ENCODE data around the gene PLA1A.

The PLA1A gene

DNA sequence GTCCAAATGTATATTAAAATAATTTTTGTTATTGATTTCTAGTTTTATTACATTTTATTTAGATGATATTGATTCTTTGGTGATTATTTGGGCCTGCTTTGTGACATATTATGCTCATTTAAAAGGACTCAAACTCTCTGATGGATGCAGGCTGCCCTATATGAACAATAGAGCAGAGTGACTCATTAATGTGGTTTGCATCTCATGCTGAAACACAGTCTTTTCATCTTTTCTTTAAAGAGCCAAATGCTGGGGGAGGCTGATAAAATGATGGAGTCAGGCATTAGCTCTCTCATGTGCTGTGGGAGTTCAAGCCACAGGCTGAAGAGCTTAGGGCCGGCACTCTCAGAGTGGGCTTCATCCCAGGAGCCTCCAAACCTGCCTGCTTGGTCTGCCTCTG is 7.2 kb downstream of the PLA1A start:
- H3K4me3 ChIP-seq (ENCODE audit: low read length in 2 of 2): no peak overlapping the region
- no peaks in the 10 kb centered on the region for H3K79me1 ChIP-seq (ENCODE audit: low read depth, low read length)
- no peak overlapping the region for H3K9ac ChIP-seq (ENCODE audit: low read depth, low read length, poor library complexity)
- no peaks in the 10 kb centered on the region for H3K9me3 ChIP-seq (replicated peaks in 1 of 2; ENCODE audit: control insufficient read depth in 2 of 2, insufficient read depth in 1 of 2, low read depth in 1 of 2, low read length in 2 of 2)
- WGBS, 2 donors (ENCODE audit: extremely low coverage in 2 of 2, insufficient read length in 2 of 2, insufficient replicate concordance in 1 of 2): no CpG with 5 or more reads among the region's 1 CpG
- no peak overlapping the region for H3K18ac ChIP-seq (ENCODE audit: low read length)
- H2BK5ac ChIP-seq (ENCODE audit: low read length): no peak overlapping the region
- H2BK12ac ChIP-seq (ENCODE audit: low read length): no peak overlapping the region
- DNase-seq (ENCODE audit: low spot score): no peak
- H2AFZ ChIP-seq (ENCODE audit: low read length): no peak overlapping the region
- no peak overlapping the region for H2AK5ac ChIP-seq (ENCODE audit: low read depth, low read length)
- H3K27me3 ChIP-seq (ENCODE audit: control insufficient read depth in 3 of 3, insufficient read depth in 3 of 3, low read depth in 1 of 3, low read length in 3 of 3): peaks cover 0 to 12% (median 0%) of the 10 kb centered on the region in 3 experiments
- H3K4ac ChIP-seq (ENCODE audit: low read length): no peak overlapping the region
- H3K23ac ChIP-seq (ENCODE audit: low read depth, low read length, poor library complexity): no peak overlapping the region
- H4K91ac ChIP-seq (ENCODE audit: low read depth, low read length, poor library complexity): no peak overlapping the region
- no peak overlapping the region for H2BK15ac ChIP-seq (ENCODE audit: low read length)
- H4K8ac ChIP-seq (ENCODE audit: low read depth, low read length): no peak overlapping the region
- no peak overlapping the region for H3K4me2 ChIP-seq (ENCODE audit: insufficient read depth, low read length, poor library complexity, severe bottlenecking)
- no peak overlapping the region for H3K14ac ChIP-seq (ENCODE audit: low read length)
- no peaks in the 10 kb centered on the region for H3K4me1 ChIP-seq (ENCODE audit: control insufficient read depth in 2 of 2, insufficient read depth in 1 of 2, low read depth in 1 of 2, low read length in 2 of 2)
- H3K27ac ChIP-seq (replicated peaks; ENCODE audit: low read length): no peak overlapping the region
- H2BK120ac ChIP-seq (ENCODE audit: low read depth, low read length): no peak overlapping the region
- no peaks in the 10 kb centered on the region for H3K36me3 ChIP-seq (replicated peaks in 1 of 2; ENCODE audit: control insufficient read depth in 2 of 2, insufficient read depth in 2 of 2, low read length in 2 of 2)

DNA sequence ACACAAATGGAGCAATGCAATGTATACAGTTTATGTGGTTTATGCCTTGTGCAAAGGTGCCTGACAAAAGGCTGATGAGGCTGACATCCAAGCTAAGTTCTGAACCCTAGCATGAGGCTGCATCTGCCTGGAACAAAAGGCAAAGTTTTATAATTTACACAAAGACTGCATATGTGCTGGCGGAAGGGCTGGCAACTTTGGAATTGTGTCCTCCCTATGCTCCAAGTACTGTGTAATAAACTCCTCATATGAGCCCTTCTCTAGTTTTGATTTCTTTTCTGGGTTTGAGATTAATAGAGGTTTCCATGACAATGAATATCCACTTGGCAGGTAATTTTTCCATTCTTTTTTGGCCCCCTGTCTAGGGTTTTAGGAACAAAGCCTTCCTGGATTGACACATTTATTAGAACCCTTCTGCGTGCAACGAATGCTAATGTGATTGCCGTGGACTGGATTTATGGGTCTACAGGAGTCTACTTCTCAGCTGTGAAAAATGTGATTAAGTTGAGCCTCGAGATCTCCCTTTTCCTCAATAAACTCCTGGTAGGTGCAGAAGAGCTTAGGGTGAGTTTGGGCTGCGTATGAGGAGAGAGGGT is 10.8 kb downstream of the PLA1A start:
- Histone ChIP-seq H3K27me3 (ENCODE audit: control insufficient read depth in 3 of 3, insufficient read depth in 3 of 3, low read depth in 1 of 3, low read length in 3 of 3) (peaks cover 0 to 4% (median 0%) of the 10 kb centered on the region in 3 experiments), H2BK5ac (ENCODE audit: low read length) (no peak overlapping the region), H3K23ac (ENCODE audit: low read depth, low read length, poor library complexity) (no peak overlapping the region), H2BK120ac (ENCODE audit: low read depth, low read length) (no peak overlapping the region), H2AK5ac (ENCODE audit: low read depth, low read length) (no peak overlapping the region), H3K18ac (ENCODE audit: low read length) (no peak overlapping the region), H3K27ac (replicated peaks; ENCODE audit: low read length) (no peak overlapping the region), H3K14ac (ENCODE audit: low read length) (no peak overlapping the region), H2BK15ac (ENCODE audit: low read length) (no peak overlapping the region), H3K4me3 (ENCODE audit: low read length in 2 of 2) (no peak overlapping the region), H3K36me3 (replicated peaks in 1 of 2; ENCODE audit: control insufficient read depth in 2 of 2, insufficient read depth in 2 of 2, low read length in 2 of 2) (no peaks in the 10 kb centered on the region), H3K9ac (ENCODE audit: low read depth, low read length, poor library complexity) (no peak overlapping the region), H3K4ac (ENCODE audit: low read length) (no peak overlapping the region), H3K4me2 (ENCODE audit: insufficient read depth, low read length, poor library complexity, severe bottlenecking) (no peak overlapping the region), H2BK12ac (ENCODE audit: low read length) (no peak overlapping the region), H4K91ac (ENCODE audit: low read depth, low read length, poor library complexity) (no peak overlapping the region), H3K79me1 (ENCODE audit: low read depth, low read length) (no peaks in the 10 kb centered on the region), H3K9me3 (replicated peaks in 1 of 2; ENCODE audit: control insufficient read depth in 2 of 2, insufficient read depth in 1 of 2, low read depth in 1 of 2, low read length in 2 of 2) (no peaks in the 10 kb centered on the region), H4K8ac (ENCODE audit: low read depth, low read length) (no peak overlapping the region), H2AFZ (ENCODE audit: low read length) (no peak overlapping the region), H3K4me1 (ENCODE audit: control insufficient read depth in 2 of 2, insufficient read depth in 1 of 2, low read depth in 1 of 2, low read length in 2 of 2) (no peaks in the 10 kb centered on the region)
- DNase-seq (ENCODE audit: low spot score): no peak
- WGBS, 2 donors (ENCODE audit: extremely low coverage in 2 of 2, insufficient read length in 2 of 2, insufficient replicate concordance in 1 of 2): no CpG with 5 or more reads among the region's 6 CpGs

DNA sequence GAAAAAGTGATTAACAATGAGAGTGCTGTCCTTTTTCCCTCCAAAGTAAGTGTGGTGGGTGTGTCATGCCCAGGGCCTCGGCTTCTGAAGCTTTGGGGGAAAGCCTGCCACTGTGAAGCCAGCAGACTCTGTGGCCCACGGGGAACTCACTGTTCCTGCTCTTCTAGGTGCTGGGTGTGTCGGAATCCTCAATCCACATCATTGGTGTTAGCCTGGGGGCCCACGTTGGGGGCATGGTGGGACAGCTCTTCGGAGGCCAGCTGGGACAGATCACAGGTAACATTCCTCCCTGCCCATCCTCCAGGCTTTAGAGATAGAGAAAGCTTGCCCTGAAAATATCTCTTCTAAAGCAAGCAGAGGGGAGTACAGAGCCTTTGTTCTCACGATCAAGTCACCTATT is 11.6 kb downstream of the PLA1A start:
- Histone ChIP-seq H3K4me2 (ENCODE audit: insufficient read depth, low read length, poor library complexity, severe bottlenecking) (no peak overlapping the region), H4K8ac (ENCODE audit: low read depth, low read length) (no peak overlapping the region), H3K23ac (ENCODE audit: low read depth, low read length, poor library complexity) (no peak overlapping the region), H2BK12ac (ENCODE audit: low read length) (no peak overlapping the region), H3K9ac (ENCODE audit: low read depth, low read length, poor library complexity) (no peak overlapping the region), H2BK15ac (ENCODE audit: low read length) (no peak overlapping the region), H3K9me3 (replicated peaks in 1 of 2; ENCODE audit: control insufficient read depth in 2 of 2, insufficient read depth in 1 of 2, low read depth in 1 of 2, low read length in 2 of 2) (no peaks in the 10 kb centered on the region), H3K14ac (ENCODE audit: low read length) (no peak overlapping the region), H3K79me1 (ENCODE audit: low read depth, low read length) (no peaks in the 10 kb centered on the region), H2AK5ac (ENCODE audit: low read depth, low read length) (no peak overlapping the region), H3K36me3 (replicated peaks in 1 of 2; ENCODE audit: control insufficient read depth in 2 of 2, insufficient read depth in 2 of 2, low read length in 2 of 2) (no peaks in the 10 kb centered on the region), H3K27ac (replicated peaks; ENCODE audit: low read length) (no peak overlapping the region), H2BK5ac (ENCODE audit: low read length) (no peak overlapping the region), H3K18ac (ENCODE audit: low read length) (no peak overlapping the region), H2AFZ (ENCODE audit: low read length) (no peak overlapping the region), H3K27me3 (ENCODE audit: control insufficient read depth in 3 of 3, insufficient read depth in 3 of 3, low read depth in 1 of 3, low read length in 3 of 3) (no peaks in the 10 kb centered on the region), H3K4me3 (ENCODE audit: low read length in 2 of 2) (no peak overlapping the region), H3K4me1 (ENCODE audit: control insufficient read depth in 2 of 2, insufficient read depth in 1 of 2, low read depth in 1 of 2, low read length in 2 of 2) (no peaks in the 10 kb centered on the region), H4K91ac (ENCODE audit: low read depth, low read length, poor library complexity) (no peak overlapping the region), H3K4ac (ENCODE audit: low read length) (no peak overlapping the region), H2BK120ac (ENCODE audit: low read depth, low read length) (no peak overlapping the region)
- no peak for DNase-seq (ENCODE audit: low spot score)
- no CpG with 5 or more reads among the region's 6 CpGs for WGBS, 2 donors (ENCODE audit: extremely low coverage in 2 of 2, insufficient read length in 2 of 2, insufficient replicate concordance in 1 of 2)

DNA sequence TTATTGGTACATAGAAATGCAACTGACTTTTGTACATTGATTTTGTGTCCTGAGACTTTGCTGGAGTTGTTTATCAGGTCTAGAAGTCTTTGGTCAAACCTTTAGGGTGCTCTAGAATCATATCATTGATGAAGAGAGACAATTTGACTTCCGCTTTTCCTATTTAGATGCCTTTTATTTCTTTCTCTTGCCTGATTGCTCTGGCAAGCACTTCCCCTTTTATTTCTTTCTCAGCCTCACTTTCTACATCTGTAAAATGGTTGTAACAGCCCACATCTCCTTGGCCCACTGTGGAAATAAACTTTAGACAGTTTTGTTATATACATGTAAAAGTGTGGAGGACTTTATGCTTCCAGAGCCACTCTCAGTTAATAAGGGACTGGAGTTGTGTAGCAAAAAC is 14.0 kb downstream of the PLA1A start:
- Histone ChIP-seq H3K4me1 (ENCODE audit: control insufficient read depth in 2 of 2, insufficient read depth in 1 of 2, low read depth in 1 of 2, low read length in 2 of 2) (no peaks in the 10 kb centered on the region), H3K4me2 (ENCODE audit: insufficient read depth, low read length, poor library complexity, severe bottlenecking) (no peak overlapping the region), H3K9ac (ENCODE audit: low read depth, low read length, poor library complexity) (no peak overlapping the region), H3K14ac (ENCODE audit: low read length) (no peak overlapping the region), H3K27ac (replicated peaks; ENCODE audit: low read length) (no peak overlapping the region), H3K4ac (ENCODE audit: low read length) (no peak overlapping the region), H4K8ac (ENCODE audit: low read depth, low read length) (no peak overlapping the region), H2AFZ (ENCODE audit: low read length) (no peak overlapping the region), H2BK12ac (ENCODE audit: low read length) (no peak overlapping the region), H3K18ac (ENCODE audit: low read length) (no peak overlapping the region), H3K23ac (ENCODE audit: low read depth, low read length, poor library complexity) (no peak overlapping the region), H2BK120ac (ENCODE audit: low read depth, low read length) (no peak overlapping the region), H3K27me3 (ENCODE audit: control insufficient read depth in 3 of 3, insufficient read depth in 3 of 3, low read depth in 1 of 3, low read length in 3 of 3) (no peaks in the 10 kb centered on the region), H2BK5ac (ENCODE audit: low read length) (no peak overlapping the region), H3K4me3 (ENCODE audit: low read length in 2 of 2) (no peak overlapping the region), H3K9me3 (replicated peaks in 1 of 2; ENCODE audit: control insufficient read depth in 2 of 2, insufficient read depth in 1 of 2, low read depth in 1 of 2, low read length in 2 of 2) (no peaks in the 10 kb centered on the region), H2AK5ac (ENCODE audit: low read depth, low read length) (no peak overlapping the region), H2BK15ac (ENCODE audit: low read length) (no peak overlapping the region), H3K36me3 (replicated peaks in 1 of 2; ENCODE audit: control insufficient read depth in 2 of 2, insufficient read depth in 2 of 2, low read length in 2 of 2) (no peaks in the 10 kb centered on the region), H3K79me1 (ENCODE audit: low read depth, low read length) (no peaks in the 10 kb centered on the region), H4K91ac (ENCODE audit: low read depth, low read length, poor library complexity) (no peak overlapping the region)
- DNase-seq (ENCODE audit: low spot score): no peak
- WGBS, 2 donors (ENCODE audit: extremely low coverage in 2 of 2, insufficient read length in 2 of 2, insufficient replicate concordance in 1 of 2): no CpG with 5 or more reads among the region's 1 CpG

Measured in neuronal stem cell (in vitro differentiated cells).